ENCODE measurements around the gene RPA3. TPM values are rescaled to one million over a fixed set of nuclear protein-coding genes. Genes with fewer than 3 reads are reported as not detected.
A peak's percentile ranks its signal among the peaks of the same experiment; 100 is the strongest.
"Not testable (repeated sequence)": the region's sequence is repeated elsewhere in the genome, so short reads cannot be mapped to it uniquely, and the experiment has no call there.

Gene RPA3
- total and polyA plus RNA-seq, 5 experiments from 2014 or later: 29.7 to 97.5 (median 78.6) TPM

- ATAC-seq (no peak), DNase-seq (no peak)
- H3K27me3 Mint-ChIP-seq: no peaks in the 10 kb centered on the region
- H3K27ac Mint-ChIP-seq: peak overlapping the region in 2 of 10 donors; percentile 36 to 58
- H3K9me3 Mint-ChIP-seq: peaks cover 0 to 3% (median 2%) of the 10 kb centered on the region in 9 donors
- H3K4me3 Mint-ChIP-seq: no peak overlapping the region
- H3K4me1 Mint-ChIP-seq: peaks cover 25 to 47% (median 37%) of the 10 kb centered on the region in 4 donors
- peaks cover 0 to 12% (median 4%) of the 10 kb centered on the region in 3 donors for H3K36me3 Mint-ChIP-seq
- POLR2A ChIA-PET: no interaction called here
These were observed 35.5 kb downstream of the RPA3 start for GRCh38 chr7:7682861-7683260.

- peaks cover 4 to 16% (median 10%) of the 10 kb centered on the region in 3 donors for H3K36me3 Mint-ChIP-seq
- peak in 1 of 2 donors; percentile 51 for ATAC-seq
- H3K4me3 Mint-ChIP-seq: no peak overlapping the region
- H3K9me3 Mint-ChIP-seq: peaks cover 0 to 10% (median 2%) of the 10 kb centered on the region in 9 donors
- peaks cover 22 to 41% (median 32%) of the 10 kb centered on the region in 4 donors for H3K4me1 Mint-ChIP-seq
- POLR2A ChIA-PET: interaction anchor here (0.6 to 2.3 kb wide), 4 partner anchors 41 to 509 kb away, joined by 4 to 12 read pairs (median 4); partner anchors contain the start of genes GLCCI1 and UMAD1
- no peak for DNase-seq
- H3K27ac Mint-ChIP-seq: peak overlapping the region in 2 of 10 donors; percentile 13 to 75
- no peaks in the 10 kb centered on the region for H3K27me3 Mint-ChIP-seq
These were observed 36.5 kb downstream of the RPA3 start for GRCh38 chr7:7681936-7682329.

GRCh38 chr7:7681191-7681935, 37.0 kb downstream of the RPA3 start:
- H3K36me3 Mint-ChIP-seq: peaks cover 4 to 12% (median 10%) of the 10 kb centered on the region in 3 donors
- peak overlapping the region in 6 of 10 donors; percentile 13 to 75 (median 60) for H3K27ac Mint-ChIP-seq
- H3K9me3 Mint-ChIP-seq: peaks cover 0 to 10% (median 2%) of the 10 kb centered on the region in 9 donors
- no peaks in the 10 kb centered on the region for H3K27me3 Mint-ChIP-seq
- H3K4me1 Mint-ChIP-seq: peaks cover 17 to 37% (median 26%) of the 10 kb centered on the region in 4 donors
- DNase-seq (peak in 7 of 10 donors; percentile 31 to 60 (median 39)), ATAC-seq (peak; percentile 82 to 86)
- POLR2A ChIA-PET: interaction anchor here (0.6 to 2.3 kb wide), 4 partner anchors 41 to 509 kb away, joined by 4 to 12 read pairs (median 4); partner anchors contain the start of genes GLCCI1 and UMAD1
- H3K4me3 Mint-ChIP-seq: peak overlapping the region in 3 of 10 donors; percentile 1 to 42 (median 5)

- not testable (repeated sequence) for H3K4me3 Mint-ChIP-seq, ATAC-seq, H3K27me3 Mint-ChIP-seq, H3K9me3 Mint-ChIP-seq
- DNase-seq: peak in 1 of 10 donors; percentile 10
- peaks cover 11 to 24% (median 23%) of the 10 kb centered on the region in 3 donors for H3K36me3 Mint-ChIP-seq
- POLR2A ChIA-PET: interaction anchor here (2.3 kb wide), 1 partner anchor 39 kb away, joined by 12 read pairs; the partner anchor contains the start of gene UMAD1
- peaks cover 15 to 33% (median 22%) of the 10 kb centered on the region in 4 donors for H3K4me1 Mint-ChIP-seq
- H3K27ac Mint-ChIP-seq: peak overlapping the region in 2 of 10 donors; percentile 13 to 57
These were observed 38.8 kb downstream of the RPA3 start for GRCh38 chr7:7679640-7680039.

GRCh38 chr7:7675686-7676085, 42.7 kb downstream of the RPA3 start:
- Mint-ChIP-seq H3K4me3 (no peak overlapping the region), H3K9me3 (peaks cover 0 to 10% (median 6%) of the 10 kb centered on the region in 9 donors), H3K27ac (peak overlapping the region in 9 of 10 donors; percentile 5 to 90 (median 63)), H3K27me3 (no peaks in the 10 kb centered on the region), H3K4me1 (peaks cover 23 to 44% (median 39%) of the 10 kb centered on the region in 4 donors), H3K36me3 (peaks cover 11 to 42% (median 33%) of the 10 kb centered on the region in 3 donors)
- POLR2A ChIA-PET: no interaction called here
- DNase-seq: no peak
- peak in 1 of 2 donors; percentile 43 for ATAC-seq

- peak overlapping the region in 8 of 10 donors; percentile 5 to 84 (median 74) for H3K27ac Mint-ChIP-seq
- H3K4me1 Mint-ChIP-seq: peaks cover 21 to 48% (median 45%) of the 10 kb centered on the region in 4 donors
- peak overlapping the region in 2 of 10 donors; percentile 33 to 35 for H3K4me3 Mint-ChIP-seq
- POLR2A ChIA-PET: no interaction called here
- DNase-seq: no peak
- peaks cover 11 to 42% (median 41%) of the 10 kb centered on the region in 3 donors for H3K36me3 Mint-ChIP-seq
- no peak for ATAC-seq
- peaks cover 0 to 10% (median 6%) of the 10 kb centered on the region in 9 donors for H3K9me3 Mint-ChIP-seq
- H3K27me3 Mint-ChIP-seq: no peaks in the 10 kb centered on the region
These were observed 45.2 kb downstream of the RPA3 start for GRCh38 chr7:7673240-7673550.

GRCh38 chr7:7672545-7673239, 45.7 kb downstream of the RPA3 start:
- Mint-ChIP-seq H3K27me3 (no peaks in the 10 kb centered on the region), H3K4me1 (peaks cover 21 to 51% (median 45%) of the 10 kb centered on the region in 4 donors), H3K9me3 (peaks cover 0 to 9% (median 3%) of the 10 kb centered on the region in 9 donors), H3K36me3 (peaks cover 11 to 42% (median 40%) of the 10 kb centered on the region in 3 donors), H3K27ac (peak overlapping the region in 9 of 10 donors; percentile 5 to 84 (median 73)), H3K4me3 (peak overlapping the region in 4 of 10 donors; percentile 4 to 35 (median 19))
- ATAC-seq (no peak), DNase-seq (no peak)
- POLR2A ChIA-PET: no interaction called here

GRCh38 chr7:7671361-7671760, 47.0 kb downstream of the RPA3 start:
- H3K4me3 Mint-ChIP-seq: peak overlapping the region in 3 of 10 donors; percentile 5 to 64 (median 23)
- peaks cover 0 to 8% (median 0%) of the 10 kb centered on the region in 9 donors for H3K9me3 Mint-ChIP-seq
- POLR2A ChIA-PET: no interaction called here
- no peak for ATAC-seq
- H3K27me3 Mint-ChIP-seq: no peaks in the 10 kb centered on the region
- H3K27ac Mint-ChIP-seq: peak overlapping the region in 8 of 10 donors; percentile 5 to 85 (median 56)
- peaks cover 6 to 40% (median 37%) of the 10 kb centered on the region in 3 donors for H3K36me3 Mint-ChIP-seq
- H3K4me1 Mint-ChIP-seq: peaks cover 21 to 52% (median 45%) of the 10 kb centered on the region in 4 donors
- DNase-seq: no peak

GRCh38 chr7:7670490-7670889, 47.9 kb downstream of the RPA3 start:
- POLR2A ChIA-PET: no interaction called here
- DNase-seq (no peak), ATAC-seq (no peak)
- peaks cover 0 to 3% (median 0%) of the 10 kb centered on the region in 9 donors for H3K9me3 Mint-ChIP-seq
- peak overlapping the region in 2 of 10 donors; percentile 22 to 75 for H3K27ac Mint-ChIP-seq
- H3K4me3 Mint-ChIP-seq: no peak overlapping the region
- no peaks in the 10 kb centered on the region for H3K27me3 Mint-ChIP-seq
- peaks cover 17 to 49% (median 44%) of the 10 kb centered on the region in 4 donors for H3K4me1 Mint-ChIP-seq
- peaks cover 0 to 32% (median 31%) of the 10 kb centered on the region in 3 donors for H3K36me3 Mint-ChIP-seq

GRCh38 chr7:7668706-7669105, 49.7 kb downstream of the RPA3 start:
- no peak overlapping the region for H3K4me3 Mint-ChIP-seq
- peaks cover 0 to 29% (median 17%) of the 10 kb centered on the region in 3 donors for H3K36me3 Mint-ChIP-seq
- POLR2A ChIA-PET: no interaction called here
- H3K4me1 Mint-ChIP-seq: peaks cover 24 to 56% (median 47%) of the 10 kb centered on the region in 4 donors
- H3K27ac Mint-ChIP-seq: no peak overlapping the region
- DNase-seq: no peak
- ATAC-seq: no peak
- H3K27me3 Mint-ChIP-seq: no peaks in the 10 kb centered on the region
- peaks cover 0 to 3% (median 0%) of the 10 kb centered on the region in 9 donors for H3K9me3 Mint-ChIP-seq

GRCh38 chr7:7667187-7667586, 51.2 kb downstream of the RPA3 start:
- Mint-ChIP-seq H3K36me3 (peaks cover 0 to 20% (median 6%) of the 10 kb centered on the region in 3 donors), H3K4me1 (peaks cover 17 to 52% (median 41%) of the 10 kb centered on the region in 4 donors), H3K4me3 (no peak overlapping the region), H3K27me3 (no peaks in the 10 kb centered on the region), H3K9me3 (peaks cover 0 to 3% (median 0%) of the 10 kb centered on the region in 9 donors), H3K27ac (no peak overlapping the region)
- ATAC-seq (no peak), DNase-seq (no peak)
- POLR2A ChIA-PET: no interaction called here

- H3K4me3 Mint-ChIP-seq: no peak overlapping the region
- peaks cover 1 to 14% (median 13%) of the 10 kb centered on the region in 3 donors for H3K36me3 Mint-ChIP-seq
- no peaks in the 10 kb centered on the region for H3K27me3 Mint-ChIP-seq
- DNase-seq (no peak), ATAC-seq (no peak)
- POLR2A ChIA-PET: no interaction called here
- peak overlapping the region in 1 of 10 donors; percentile 1 for H3K27ac Mint-ChIP-seq
- peaks cover 22 to 48% (median 33%) of the 10 kb centered on the region in 4 donors for H3K4me1 Mint-ChIP-seq
- H3K9me3 Mint-ChIP-seq: peaks cover 0 to 4% (median under 1%) of the 10 kb centered on the region in 9 donors
These were observed 53.4 kb downstream of the RPA3 start for GRCh38 chr7:7665031-7665430.
